HTR-8/SVneo (cell line): ENCODE measurements around the gene ASAP2.

Source experiments
- DNase-seq: peaks from one replicate; pipeline ENCODE4 v3.0.0; 2011; ENCODE audit warnings: low spot score, mixed read lengths; ENCODE audit not compliant: insufficient read length
- FAIRE-seq: peaks from 2 replicates; lab custom pipeline; 2011; peaks lifted over from hg19 to GRCh38; lab: Jason Lieb, UNC

ASAP2 gene

DNA sequence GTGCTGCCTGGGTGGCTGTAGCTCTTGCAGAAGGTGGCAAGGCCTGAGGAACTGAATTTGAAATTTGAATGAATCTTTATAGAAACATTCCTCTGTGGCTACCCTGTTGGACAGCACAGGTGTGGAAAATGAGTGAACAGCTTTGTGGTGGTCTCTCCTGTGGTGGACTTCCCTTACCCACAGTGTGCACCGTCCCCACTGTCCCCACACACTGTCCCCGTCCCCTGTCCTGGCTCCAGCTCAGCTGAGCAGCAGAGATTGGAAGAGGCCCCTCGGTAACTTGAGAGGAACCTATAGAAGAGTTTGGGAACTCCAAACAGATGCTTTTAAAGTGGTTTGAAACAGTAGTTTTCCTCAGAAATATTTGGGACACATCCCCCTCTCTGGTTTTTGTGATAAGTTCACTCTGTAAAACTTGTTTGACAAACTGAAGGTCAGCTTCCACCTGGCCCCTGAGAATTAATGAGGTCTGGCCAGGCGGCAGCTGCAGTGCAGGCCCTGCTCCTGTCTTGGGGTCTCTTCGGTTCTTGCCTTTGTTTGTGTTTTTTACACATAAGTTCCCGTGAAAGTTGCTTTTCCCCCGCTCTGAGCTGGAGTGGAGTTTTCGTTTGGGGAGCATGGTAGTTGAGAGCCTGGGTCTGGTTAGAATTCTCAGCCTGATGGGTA lies 63.2 kb downstream of the ASAP2 start:
- no peak for DNase-seq
- no peak for FAIRE-seq

GRCh38 chr2:9271091-9271490 lies 64.5 kb downstream of the ASAP2 start:
- FAIRE-seq (no peak), DNase-seq (no peak)

- FAIRE-seq (no peak), DNase-seq (no peak)
Measured at GRCh38 chr2:9271691-9272090, 65.1 kb downstream of the ASAP2 start.

DNA sequence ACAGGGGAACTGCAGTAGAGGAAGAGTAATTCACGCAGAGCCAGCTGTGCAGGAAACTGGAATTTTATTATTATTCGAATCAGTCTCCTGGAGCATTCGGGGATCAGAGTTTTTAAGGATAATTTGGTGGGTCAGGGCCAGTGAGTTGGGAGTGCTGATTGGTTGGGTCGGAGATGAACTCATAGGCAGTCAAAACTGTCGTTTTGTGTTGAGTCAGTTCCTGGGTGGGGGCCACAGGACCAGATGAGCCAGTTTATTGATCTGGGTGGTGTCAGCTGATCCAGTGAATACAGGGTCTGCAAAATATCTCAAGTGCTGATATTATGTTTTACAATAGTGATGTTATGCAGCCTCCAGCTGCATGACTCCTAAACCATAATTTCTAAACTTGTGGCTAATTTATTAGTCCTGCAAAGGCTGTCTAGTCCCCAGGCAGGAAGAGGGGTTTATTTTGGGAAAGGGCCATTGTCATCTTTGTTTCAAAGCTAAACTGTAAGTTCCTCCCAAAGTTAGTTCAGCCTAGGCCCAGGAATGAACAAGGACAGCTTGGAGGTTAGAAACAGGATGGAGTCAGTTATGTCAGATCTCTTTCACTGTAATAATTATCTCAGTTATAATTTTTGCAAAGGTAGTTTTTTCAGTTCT lies 67.0 kb downstream of the ASAP2 start:
- DNase-seq (no peak), FAIRE-seq (no peak)

DNA sequence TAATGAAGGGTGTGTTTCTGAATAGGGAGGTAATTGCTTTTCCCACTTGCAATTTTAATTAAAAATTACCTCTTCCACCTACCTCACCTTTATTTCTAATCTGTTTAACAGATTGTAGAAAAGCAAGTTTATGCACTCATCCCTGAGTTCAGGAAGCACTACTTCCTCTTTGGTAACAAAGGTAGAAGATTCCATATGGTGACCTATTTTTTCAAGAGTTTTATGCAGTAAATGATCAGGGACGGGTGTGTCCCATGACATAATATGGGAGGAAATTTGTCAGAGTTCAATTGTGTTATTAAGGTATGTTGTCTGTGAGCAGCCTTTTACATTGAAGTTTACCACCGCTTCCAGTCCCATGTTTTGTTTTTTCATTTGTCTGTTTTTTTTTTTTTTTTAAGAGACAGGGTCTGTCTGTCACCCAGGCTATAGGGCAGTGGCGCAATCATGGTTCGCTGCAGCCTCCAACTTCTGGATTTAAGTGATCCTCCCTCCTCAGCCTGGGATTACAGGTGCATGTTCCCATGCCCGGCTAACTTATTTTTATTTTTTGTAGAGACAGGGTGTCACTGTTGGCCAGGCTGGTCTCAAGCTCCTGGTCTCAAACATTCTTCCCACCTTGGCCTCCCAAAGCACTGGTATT lies 68.2 kb downstream of the ASAP2 start:
- DNase-seq (no peak), FAIRE-seq (no peak)

DNA sequence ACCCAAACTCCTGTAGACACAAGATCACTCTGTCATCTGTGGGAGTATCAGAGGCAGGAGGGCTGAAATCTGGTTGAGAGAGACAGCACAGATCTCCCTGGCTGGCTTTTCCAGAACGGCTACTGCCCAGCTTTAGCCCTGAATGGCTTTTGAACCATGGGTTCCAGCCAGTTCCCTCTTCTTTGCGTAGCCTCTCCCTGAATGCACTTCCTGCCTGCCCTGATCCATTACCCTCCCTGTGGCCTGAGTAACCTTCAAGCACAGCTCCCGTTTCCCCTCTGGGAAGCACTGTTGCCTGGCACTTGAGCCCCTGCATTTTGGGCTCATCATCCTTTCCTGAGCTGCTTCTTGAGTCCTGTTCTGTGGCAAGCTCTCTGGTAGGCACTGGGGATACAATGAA lies 68.8 kb downstream of the ASAP2 start:
- DNase-seq (no peak), FAIRE-seq (no peak)

- no peak for DNase-seq
- no peak for FAIRE-seq
Measured at GRCh38 chr2:9276074-9276473, 69.5 kb downstream of the ASAP2 start.

GRCh38 chr2:9276901-9277451 lies 70.4 kb downstream of the ASAP2 start:
- DNase-seq (no peak), FAIRE-seq (no peak)

DNA sequence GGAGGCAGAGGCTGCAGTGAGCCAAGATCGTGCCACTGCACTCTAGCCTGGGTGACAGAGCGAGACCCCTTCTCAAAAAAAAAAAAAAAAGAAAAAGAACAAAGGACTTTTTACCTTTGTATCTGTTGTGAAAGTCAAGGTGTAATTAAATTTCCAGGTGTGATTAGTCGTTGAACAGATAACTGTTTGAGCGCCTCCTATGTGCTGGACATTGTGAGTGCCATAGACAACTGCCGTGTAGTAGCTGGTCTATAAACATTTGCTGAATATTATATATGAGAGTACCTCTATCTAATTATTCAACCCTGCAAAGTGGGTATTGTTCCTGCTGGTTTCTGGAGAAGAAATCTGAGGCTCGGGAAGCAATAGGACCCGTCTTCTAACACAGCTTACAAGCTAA lies 71.8 kb downstream of the ASAP2 start:
- no peak for DNase-seq
- FAIRE-seq: no peak

- DNase-seq (no peak), FAIRE-seq (no peak)
Measured at GRCh38 chr2:9279426-9279825, 72.8 kb downstream of the ASAP2 start.

DNA sequence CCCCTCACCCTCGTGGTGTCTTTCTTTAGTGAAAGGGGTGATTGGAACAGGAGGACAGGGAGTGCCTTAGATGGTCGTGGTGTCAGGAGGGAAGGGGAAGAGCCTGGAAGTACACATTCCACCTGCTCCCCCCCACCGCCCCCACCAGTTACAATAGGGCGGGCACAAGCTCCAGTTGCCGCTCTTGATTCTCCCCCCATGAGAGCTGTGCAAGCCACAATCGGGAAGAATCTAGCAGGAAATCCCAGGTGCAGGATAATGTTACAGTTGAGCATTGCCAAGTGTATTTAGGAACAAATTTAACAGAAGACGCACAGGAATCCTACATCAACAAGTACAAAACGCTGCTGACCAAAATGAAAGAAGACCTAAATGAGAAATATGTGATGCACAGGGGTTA lies 73.6 kb downstream of the ASAP2 start:
- no peak for FAIRE-seq
- no peak for DNase-seq

DNA sequence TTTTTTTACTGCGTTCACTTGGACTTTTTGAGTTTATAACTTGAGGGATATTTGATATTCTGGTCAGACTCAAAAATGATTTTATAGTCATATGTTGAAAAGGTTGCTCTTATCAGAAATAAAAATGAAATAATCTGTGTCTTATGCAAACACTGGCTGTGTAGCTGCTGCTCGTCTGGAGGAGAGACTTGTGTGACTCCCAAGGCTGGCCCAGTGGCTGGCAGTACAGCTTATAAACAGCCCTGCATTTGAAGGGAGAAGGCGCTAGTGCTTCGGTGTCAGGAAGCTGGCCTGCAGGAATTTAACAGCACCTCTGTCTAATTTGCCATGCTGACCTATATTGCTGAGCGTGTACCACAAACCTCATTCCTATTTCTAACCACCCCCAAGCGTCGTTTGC lies 74.5 kb downstream of the ASAP2 start:
- no peak for FAIRE-seq
- DNase-seq: no peak

GRCh38 chr2:9282128-9283112 lies 75.8 kb downstream of the ASAP2 start:
- DNase-seq: no peak
- FAIRE-seq: no peak

- DNase-seq (no peak), FAIRE-seq (no peak)
Measured at GRCh38 chr2:9284521-9285297, 78.1 kb downstream of the ASAP2 start.

- DNase-seq (no peak), FAIRE-seq (no peak)
Measured at GRCh38 chr2:9285385-9285920, 78.8 kb downstream of the ASAP2 start.

- DNase-seq: no peak
- FAIRE-seq: no peak
Measured at GRCh38 chr2:9285921-9286320, 79.3 kb downstream of the ASAP2 start.

DNA sequence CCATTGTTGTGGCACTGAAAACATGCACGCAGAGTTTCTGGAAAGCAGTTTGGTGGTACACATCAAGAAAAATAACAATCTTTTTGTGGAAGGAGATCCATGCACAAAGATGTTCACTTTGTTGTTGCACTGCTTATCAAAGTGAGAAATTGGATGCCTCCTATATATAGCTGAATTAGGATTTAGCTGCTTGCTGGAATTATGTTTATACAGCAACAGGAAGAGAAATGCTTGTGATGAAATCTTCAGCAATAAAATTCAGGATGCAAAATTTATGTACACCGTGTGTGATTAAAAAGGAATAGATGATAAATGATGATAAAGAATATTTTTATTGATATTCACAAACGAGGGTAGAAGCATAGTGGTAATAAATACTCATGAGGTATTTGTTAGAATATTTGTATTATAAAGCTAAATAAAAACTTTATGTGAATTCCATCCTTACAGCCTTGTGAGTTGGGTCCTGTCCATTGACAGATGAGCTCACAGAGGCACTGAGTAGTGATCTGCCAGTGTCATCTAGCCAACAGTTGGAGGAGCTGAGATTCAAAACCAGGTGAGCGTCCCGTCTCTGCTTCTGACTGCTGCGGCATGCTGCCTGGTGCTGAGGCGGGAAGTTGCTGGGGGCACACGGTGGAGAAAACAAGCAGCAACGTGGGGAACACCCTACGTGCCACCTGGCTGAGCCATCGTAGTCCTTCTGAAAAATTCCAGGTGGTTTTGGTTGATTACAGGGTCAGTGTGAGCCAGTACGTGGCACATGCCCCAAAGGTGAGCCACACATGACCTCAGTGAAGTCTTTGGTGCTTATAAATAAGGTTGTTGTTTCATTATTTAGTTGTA lies 80.2 kb downstream of the ASAP2 start:
- FAIRE-seq (no peak), DNase-seq (no peak)

GRCh38 chr2:9287400-9288045 lies 80.9 kb downstream of the ASAP2 start:
- peak; percentile 98 for DNase-seq

More at GRCh38 chr2:9287400-9288045, 80.9 kb downstream of the ASAP2 start:
- peak; percentile 46 for FAIRE-seq
